Calu3 (cell line): ENCODE results near the gene GPR31. TPM values are rescaled to one million over a fixed set of nuclear protein-coding genes. Genes with fewer than 3 reads are reported as not detected.
"Not testable (repeated sequence)": the region's sequence is repeated elsewhere in the genome, so short reads cannot be mapped to it uniquely, and the experiment has no call there.

Experiments used
- BruUV-seq: library from RNA; stranded (reverse); fragments of 400-500 nt; replicated peaks from 2 replicates; lab custom pipeline; 2021; lab: Mats Ljungman, UMichigan
- CTCF ChIA-PET: fragments of 300-600 bp; sonication (Branson Sonifier 250); formaldehyde crosslinking; loops from one replicate; lab custom pipeline; 2022; ENCODE audit warnings: antibody characterized with exemption; lab: Charles Lee
- DNase-seq: peaks from one replicate; pipeline ENCODE4 v3.0.0; 2022
- H3K27ac Mint-ChIP-seq: one replicate; pipeline ENCODE4 v1.8.0; 2022; ENCODE audit warnings: mixed read lengths; ENCODE audit not compliant: unreplicated experiment
- H3K27me3 Mint-ChIP-seq: one replicate; pipeline ENCODE4 v1.8.0; 2022; ENCODE audit warnings: mixed read lengths; ENCODE audit not compliant: unreplicated experiment
- H3K36me3 Mint-ChIP-seq: one replicate; pipeline ENCODE4 v1.8.0; 2022; ENCODE audit warnings: mild to moderate bottlenecking, moderate library complexity, mixed read lengths; ENCODE audit not compliant: insufficient read depth, unreplicated experiment
- H3K4me1 Mint-ChIP-seq: one replicate; pipeline ENCODE4 v1.8.0; 2022; ENCODE audit warnings: mild to moderate bottlenecking, low read depth, mixed read lengths; ENCODE audit not compliant: unreplicated experiment
- H3K4me3 Mint-ChIP-seq: one replicate; pipeline ENCODE4 v1.8.0; 2022; ENCODE audit warnings: mild to moderate bottlenecking, low read depth, moderate library complexity, mixed read lengths; ENCODE audit not compliant: unreplicated experiment
- H3K9me3 Mint-ChIP-seq: one replicate; pipeline ENCODE4 v1.8.0; 2022; ENCODE audit warnings: low read depth, mixed read lengths; ENCODE audit not compliant: unreplicated experiment
- CTCF ChIP-seq: fragments of 200-600 bp; IDR thresholded peaks from one replicate; pipeline ENCODE4 v1.8.0; 2022; ENCODE audit warnings: antibody characterized with exemption; ENCODE audit not compliant: unreplicated experiment
- intact Hi-C: fragments of 100-400 bp; cut with micrococcal nuclease; formaldehyde crosslinking; loops from one replicate; pipeline ENCODE4 v1.10.0; 2022; ENCODE audit not compliant: unreplicated experiment
- total RNA-seq: library from RNA; stranded (reverse); gene quantifications from 2 replicates; pipeline ENCODE4 v1.2.3, GENCODE V29; 2022

Gene GPR31
- total RNA-seq, 1 experiment from 2014 or later, result not detected

- intact Hi-C loops, result no loop called here
- no peaks in the 10 kb centered on the region for H3K9me3 Mint-ChIP-seq
- H3K27me3 Mint-ChIP-seq, result peaks cover 75% of the 10 kb centered on the region
- H3K4me1 Mint-ChIP-seq, result no peaks in the 10 kb centered on the region
- DNase-seq, result no peak
- no peak overlapping the region for H3K27ac Mint-ChIP-seq
- H3K36me3 Mint-ChIP-seq, result no peaks in the 10 kb centered on the region
- no peak for TF ChIP-seq CTCF
- no TSS peak for BruUV-seq
- CTCF ChIA-PET, result no interaction called here
- H3K4me3 Mint-ChIP-seq, result no peak overlapping the region
These were observed 43.0 kb upstream of the GPR31 start for GRCh38 chr6:167200806-167201205.

- H3K4me3 Mint-ChIP-seq, intact Hi-C loops, DNase-seq, H3K27ac Mint-ChIP-seq, CTCF ChIA-PET, H3K36me3 Mint-ChIP-seq, H3K4me1 Mint-ChIP-seq, BruUV-seq, H3K9me3 Mint-ChIP-seq: not testable (repeated sequence)
- peaks cover 70% of the 10 kb centered on the region for H3K27me3 Mint-ChIP-seq
These were observed 38.3 kb upstream of the GPR31 start for GRCh38 chr6:167195941-167196610.

GRCh38 chr6:167193515-167194125 lies 35.8 kb upstream of the GPR31 start:
- intact Hi-C loops, H3K4me1 Mint-ChIP-seq, H3K4me3 Mint-ChIP-seq, H3K27ac Mint-ChIP-seq, CTCF ChIA-PET, H3K36me3 Mint-ChIP-seq, BruUV-seq, DNase-seq, H3K9me3 Mint-ChIP-seq: not testable (repeated sequence)
- H3K27me3 Mint-ChIP-seq, result peaks cover 62% of the 10 kb centered on the region

GRCh38 chr6:167191043-167191583 lies 33.3 kb upstream of the GPR31 start:
- H3K4me3 Mint-ChIP-seq, intact Hi-C loops, H3K27ac Mint-ChIP-seq, BruUV-seq, H3K36me3 Mint-ChIP-seq, H3K9me3 Mint-ChIP-seq, CTCF ChIA-PET, H3K4me1 Mint-ChIP-seq, DNase-seq: not testable (repeated sequence)
- H3K27me3 Mint-ChIP-seq, result peaks cover 37% of the 10 kb centered on the region

- DNase-seq, H3K9me3 Mint-ChIP-seq, CTCF ChIA-PET, BruUV-seq, intact Hi-C loops, H3K27ac Mint-ChIP-seq, H3K36me3 Mint-ChIP-seq, H3K4me3 Mint-ChIP-seq, H3K4me1 Mint-ChIP-seq: not testable (repeated sequence)
- peaks cover 24% of the 10 kb centered on the region for H3K27me3 Mint-ChIP-seq
These were observed 29.5 kb upstream of the GPR31 start for GRCh38 chr6:167187275-167187674.

GRCh38 chr6:167185101-167185500 lies 27.3 kb upstream of the GPR31 start:
- H3K36me3 Mint-ChIP-seq, H3K9me3 Mint-ChIP-seq, BruUV-seq, CTCF ChIA-PET, H3K4me3 Mint-ChIP-seq, H3K4me1 Mint-ChIP-seq, intact Hi-C loops, DNase-seq, H3K27ac Mint-ChIP-seq: not testable (repeated sequence)
- H3K27me3 Mint-ChIP-seq, result peaks cover 17% of the 10 kb centered on the region

GRCh38 chr6:167182913-167183314 lies 25.1 kb upstream of the GPR31 start:
- BruUV-seq, DNase-seq, H3K36me3 Mint-ChIP-seq, H3K9me3 Mint-ChIP-seq, intact Hi-C loops, H3K4me1 Mint-ChIP-seq, H3K27ac Mint-ChIP-seq, H3K4me3 Mint-ChIP-seq, CTCF ChIA-PET: not testable (repeated sequence)
- peaks cover 12% of the 10 kb centered on the region for H3K27me3 Mint-ChIP-seq

GRCh38 chr6:167181351-167181750 lies 23.6 kb upstream of the GPR31 start:
- DNase-seq, intact Hi-C loops, H3K9me3 Mint-ChIP-seq, CTCF ChIA-PET, H3K27ac Mint-ChIP-seq, H3K4me3 Mint-ChIP-seq, BruUV-seq, H3K4me1 Mint-ChIP-seq, H3K36me3 Mint-ChIP-seq: not testable (repeated sequence)
- peaks cover 22% of the 10 kb centered on the region for H3K27me3 Mint-ChIP-seq

- H3K36me3 Mint-ChIP-seq, H3K4me1 Mint-ChIP-seq, DNase-seq, H3K4me3 Mint-ChIP-seq, BruUV-seq, H3K27ac Mint-ChIP-seq, H3K9me3 Mint-ChIP-seq, intact Hi-C loops, CTCF ChIA-PET: not testable (repeated sequence)
- H3K27me3 Mint-ChIP-seq, result peaks cover 22% of the 10 kb centered on the region
These were observed 22.3 kb upstream of the GPR31 start for GRCh38 chr6:167180086-167180485.
